HG03520 (cell line): ENCODE results near the gene AP4M1.

ENCODE experiments used
- ATAC-seq: cut with Tn5 transposase; IDR thresholded peaks from one replicate; pipeline ENCODE4 v1.9.1; 2021; ENCODE audit warnings: mild to moderate bottlenecking, moderate library complexity; ENCODE audit not compliant: unreplicated experiment

AP4M1 gene

DNA sequence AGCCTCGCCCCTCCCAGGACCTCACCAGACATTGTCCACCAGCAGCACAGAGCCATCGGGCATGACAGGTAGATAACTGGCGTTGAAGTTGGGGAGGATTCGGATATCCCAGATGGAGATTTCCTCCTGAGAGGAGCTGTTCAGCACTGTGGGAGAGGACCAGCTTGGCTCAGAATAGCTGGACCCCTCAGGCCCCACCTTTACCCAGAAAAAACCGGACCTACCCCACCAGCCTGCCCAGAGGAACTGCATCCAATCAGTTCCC, 55.6 kb downstream of the AP4M1 start:
- ATAC-seq, result no peak

DNA sequence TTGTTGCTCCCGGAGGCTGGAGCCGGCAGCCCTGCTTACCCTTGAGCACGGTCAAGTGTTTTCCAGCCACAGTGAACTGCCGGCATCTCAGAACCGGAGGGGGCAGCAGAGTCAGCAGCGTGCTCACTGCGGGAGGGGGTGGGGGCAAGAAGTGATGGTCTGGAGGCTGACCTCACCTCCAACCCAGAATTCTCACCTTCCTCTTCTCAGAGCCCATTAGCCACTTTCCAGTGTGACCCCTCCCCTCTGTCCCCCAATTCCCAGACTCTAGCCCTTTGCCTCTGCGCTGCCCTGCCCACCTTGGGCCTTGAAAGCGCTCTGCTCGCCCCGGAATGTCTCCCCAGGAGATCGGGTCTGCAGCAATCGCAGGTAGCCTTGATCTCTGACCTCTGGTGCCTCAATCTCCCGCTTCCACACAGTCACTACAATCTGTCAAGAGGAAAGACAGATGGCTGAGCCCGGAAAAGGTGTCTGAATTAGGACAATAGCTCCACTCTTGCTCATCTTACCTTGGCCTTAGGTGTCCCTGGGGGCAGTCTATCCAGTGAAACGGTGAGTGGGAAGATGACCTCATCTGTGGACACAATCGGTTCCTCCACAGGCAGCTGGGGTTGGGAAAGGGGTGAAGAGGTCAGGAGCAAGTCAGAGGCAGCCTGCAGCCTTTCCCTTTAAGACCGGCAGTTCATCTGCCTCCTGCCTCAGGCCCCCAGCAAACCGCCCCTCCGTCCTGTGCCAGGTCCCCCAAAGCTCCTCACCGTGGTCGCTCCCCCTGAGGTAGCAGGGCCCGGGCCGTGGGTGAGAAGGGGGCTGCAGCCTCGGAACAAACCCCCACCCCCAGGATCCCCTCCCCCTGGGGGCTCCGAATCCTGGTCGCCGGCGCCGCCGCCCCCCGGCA, 56.1 kb downstream of the AP4M1 start:
- no peak for ATAC-seq
